ENCODE data around the gene IKZF4.

The IKZF4 gene

GRCh38 chr12:56082967-56083366, 62.1 kb downstream of the IKZF4 start:
- no peak for DNase-seq (ENCODE audit: low read depth, low spot score)

- DNase-seq (ENCODE audit: low read depth, low spot score), result no peak
Measured at GRCh38 chr12:56084958-56085543, 64.2 kb downstream of the IKZF4 start.

GRCh38 chr12:56086096-56086495, 65.3 kb downstream of the IKZF4 start:
- no peak for DNase-seq (ENCODE audit: low read depth, low spot score)

- no peak for DNase-seq (ENCODE audit: low read depth, low spot score)
Measured at GRCh38 chr12:56086608-56087007, 65.8 kb downstream of the IKZF4 start.

GRCh38 chr12:56087220-56087619, 66.4 kb downstream of the IKZF4 start:
- no peak for DNase-seq (ENCODE audit: low read depth, low spot score)
